Measurements from ENCODE around the gene SMARCC1. TPM values are rescaled to one million over a fixed set of nuclear protein-coding genes. Genes with fewer than 3 reads are reported as not detected.
"Not testable (repeated sequence)": the region's sequence is repeated elsewhere in the genome, so short reads cannot be mapped to it uniquely, and the experiment has no call there.

SMARCC1 gene
- total and polyA plus RNA-seq, 10 donors, result 10.5 to 82.9 (median 44.7) TPM

DNA sequence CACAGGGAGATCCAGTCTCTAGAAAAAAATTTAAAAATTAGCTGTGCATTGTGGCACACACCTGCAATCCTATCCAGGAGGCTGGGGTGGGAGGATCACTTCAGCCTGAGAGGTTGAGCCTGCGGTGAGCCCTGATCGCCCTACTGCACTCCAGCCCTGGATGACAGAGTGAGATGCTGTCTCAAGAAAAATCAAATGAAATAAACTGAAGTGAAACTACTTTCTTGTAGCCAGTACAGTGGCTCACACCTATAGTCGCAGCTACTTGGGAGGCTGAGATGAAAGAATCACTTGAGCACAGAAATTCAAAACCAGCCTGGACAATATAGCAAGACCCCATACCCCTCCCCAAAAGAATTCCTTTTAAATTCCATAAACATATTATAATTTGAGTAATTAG is 35.4 kb downstream of the SMARCC1 start:
- intact Hi-C loops (cut with DNase I; ENCODE audit: low total_unique reads), result no loop called here
- H3K27ac ChIP-seq, result no peak overlapping the region
- TF ChIP-seq POLR2A (IDR thresholded peaks at IDR 0.05) (no peak), POLR2AphosphoS5 (IDR thresholded peaks at IDR 0.05) (no peak), CTCF (IDR thresholded peaks at IDR 0.05 in 8 of 11, conservative IDR thresholded peaks at IDR 0.05 in 3 of 11) (no peak)
- no peak overlapping the region for H3K4me3 ChIP-seq
- H3K9me3 ChIP-seq, result no peaks in the 10 kb centered on the region
- peaks cover 0 to 44% (median 17%) of the 10 kb centered on the region in 6 donors for H3K4me1 ChIP-seq
- 80 to 93% (median 91%) methylated on average over 3 of the region's 3 CpGs for WGBS, 5 donors
- DNase-seq, result no peak
- H3K27me3 ChIP-seq (replicated peaks in 1 of 7), result no peaks in the 10 kb centered on the region
- peaks cover 0 to 59% (median 18%) of the 10 kb centered on the region in 6 donors for H3K36me3 ChIP-seq

- no peak for TF ChIP-seq POLR2AphosphoS5 (IDR thresholded peaks at IDR 0.05)
- TF ChIP-seq POLR2A (IDR thresholded peaks at IDR 0.05), result no peak
- no peak for TF ChIP-seq CTCF (IDR thresholded peaks at IDR 0.05 in 8 of 11, conservative IDR thresholded peaks at IDR 0.05 in 3 of 11)
- H3K9me3 ChIP-seq, result no peaks in the 10 kb centered on the region
- no peaks in the 10 kb centered on the region for H3K27me3 ChIP-seq (replicated peaks in 1 of 7)
- intact Hi-C loops (cut with DNase I; ENCODE audit: low total_unique reads), result no loop called here
- WGBS, 5 donors, result 86 to 97% (median 91%) methylated on average over 5 of the region's 5 CpGs
- no peak overlapping the region for H3K4me3 ChIP-seq
- no peak for DNase-seq
- H3K36me3 ChIP-seq, result peaks cover 0 to 44% (median 15%) of the 10 kb centered on the region in 6 donors
- no peak overlapping the region for H3K27ac ChIP-seq
- peaks cover 0 to 44% (median 17%) of the 10 kb centered on the region in 6 donors for H3K4me1 ChIP-seq
Observed at GRCh38 chr3:47743855-47744254, 37.8 kb downstream of the SMARCC1 start.

DNA sequence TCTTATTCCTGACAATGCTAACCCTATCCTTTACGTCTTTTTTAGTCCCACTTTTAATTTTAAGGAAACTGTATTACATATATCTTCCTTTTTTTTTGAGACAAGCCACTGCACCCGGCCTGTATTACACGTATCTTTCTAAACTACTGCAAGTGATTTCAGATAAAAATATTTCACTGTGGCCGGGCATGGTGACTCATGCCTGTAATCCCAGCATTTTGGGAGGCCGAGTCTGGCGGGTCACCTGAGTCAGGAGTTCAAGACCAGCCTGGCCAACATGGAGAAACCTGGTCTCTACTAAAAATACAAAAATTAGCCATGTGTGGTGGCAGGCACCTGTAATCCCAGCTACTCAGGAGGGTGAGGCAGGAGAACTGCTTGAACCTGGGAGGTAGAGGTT is 38.3 kb downstream of the SMARCC1 start:
- H3K4me3 ChIP-seq, result not testable (repeated sequence)
- 53 to 73% (median 64%) methylated on average over 6 of the region's 6 CpGs for WGBS, 5 donors
- peaks cover 0 to 45% (median 15%) of the 10 kb centered on the region in 6 donors for H3K36me3 ChIP-seq

GRCh38 chr3:47741925-47742324 is 39.8 kb downstream of the SMARCC1 start:
- H3K9me3 ChIP-seq, result no peaks in the 10 kb centered on the region
- TF ChIP-seq POLR2AphosphoS5 (IDR thresholded peaks at IDR 0.05) (no peak), CTCF (IDR thresholded peaks at IDR 0.05 in 8 of 11, conservative IDR thresholded peaks at IDR 0.05 in 3 of 11) (no peak), POLR2A (IDR thresholded peaks at IDR 0.05) (no peak)
- no peak overlapping the region for H3K27ac ChIP-seq
- peaks cover 0 to 31% (median 14%) of the 10 kb centered on the region in 6 donors for H3K4me1 ChIP-seq
- no peaks in the 10 kb centered on the region for H3K27me3 ChIP-seq (replicated peaks in 1 of 7)
- no peak overlapping the region for H3K4me3 ChIP-seq
- H3K36me3 ChIP-seq, result peaks cover 0 to 56% (median 26%) of the 10 kb centered on the region in 6 donors
- DNase-seq, result no peak
- intact Hi-C loops (cut with DNase I; ENCODE audit: low total_unique reads), result no loop called here
- 73 to 84% (median 77%) methylated on average over 2 of the region's 2 CpGs for WGBS, 5 donors

More for the DNA sequence above, 38.3 kb downstream of the SMARCC1 start:
- H3K27ac ChIP-seq; H3K9me3 ChIP-seq; intact Hi-C loops (cut with DNase I; ENCODE audit: low total_unique reads); H3K27me3 ChIP-seq (replicated peaks in 1 of 7); DNase-seq: not testable (repeated sequence)
- H3K4me1 ChIP-seq, result peaks cover 0 to 44% (median 17%) of the 10 kb centered on the region in 6 donors

DNA sequence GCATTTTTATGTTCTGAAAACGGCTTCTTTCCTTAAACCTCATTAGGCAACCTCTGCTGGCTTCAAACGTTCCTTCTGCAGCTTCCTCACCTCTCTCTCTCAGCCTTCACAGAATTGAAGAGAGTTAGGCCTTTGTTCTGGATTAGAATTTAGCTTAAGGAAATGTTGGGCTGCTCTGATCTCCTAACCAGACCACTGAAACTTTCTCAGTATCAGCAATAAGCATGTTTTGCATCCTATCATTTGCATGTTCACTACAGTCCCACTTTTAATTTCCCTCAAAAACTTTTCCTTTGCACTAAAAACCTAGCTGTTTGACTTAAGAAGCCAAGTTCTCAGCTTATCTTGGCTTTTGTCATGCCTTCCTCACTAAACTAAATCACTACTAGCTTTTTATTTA is 49.5 kb downstream of the SMARCC1 start:
- no peak for DNase-seq
- Histone ChIP-seq H3K9me3 (no peaks in the 10 kb centered on the region), H3K27ac (no peak overlapping the region), H3K4me3 (no peak overlapping the region), H3K36me3 (peaks cover 2 to 100% (median 66%) of the 10 kb centered on the region in 6 donors), H3K27me3 (replicated peaks in 1 of 7) (no peaks in the 10 kb centered on the region), H3K4me1 (peaks cover 0 to 6% (median 0%) of the 10 kb centered on the region in 6 donors)
- TF ChIP-seq CTCF (IDR thresholded peaks at IDR 0.05 in 8 of 11, conservative IDR thresholded peaks at IDR 0.05 in 3 of 11) (no peak), POLR2A (IDR thresholded peaks at IDR 0.05) (no peak), POLR2AphosphoS5 (IDR thresholded peaks at IDR 0.05) (no peak)
- WGBS, 5 donors, result 44 to 82% (median 63%) methylated on average over 2 of the region's 2 CpGs
- intact Hi-C loops (cut with DNase I; ENCODE audit: low total_unique reads), result no loop called here

Data from spleen (tissue), 11 donors.